ENCODE measurements around the gene OBP2A. TPM values are rescaled to one million over a fixed set of nuclear protein-coding genes. Genes with fewer than 3 reads are reported as not detected.
"Not testable (repeated sequence)": the region's sequence is repeated elsewhere in the genome, so short reads cannot be mapped to it uniquely, and the experiment has no call there.

OBP2A gene
- total RNA-seq, 1 donor from 2014 or later = not detected

GRCh38 chr9:135508211-135508820 lies 37.6 kb upstream of the OBP2A start:
- peaks cover 15% of the 10 kb centered on the region for H3K4me1 Mint-ChIP-seq
- no peak for TF ChIP-seq CTCF (conservative IDR thresholded peaks at IDR 0.05)
- H3K9me3 Mint-ChIP-seq = peaks cover 7% of the 10 kb centered on the region
- H3K27me3 Mint-ChIP-seq (ENCODE audit: low read depth) = no peaks in the 10 kb centered on the region
- peaks cover 10% of the 10 kb centered on the region for H3K36me3 Mint-ChIP-seq (ENCODE audit: low read depth)
- H3K27ac Mint-ChIP-seq (ENCODE audit: unreplicated experiment) = no peak overlapping the region
- no peak overlapping the region for H3K4me3 Mint-ChIP-seq
- DNase-seq (ENCODE audit: low read depth, low spot score) = no peak

GRCh38 chr9:135509458-135509857 lies 36.5 kb upstream of the OBP2A start:
- peaks cover 7% of the 10 kb centered on the region for H3K9me3 Mint-ChIP-seq
- no peaks in the 10 kb centered on the region for H3K27me3 Mint-ChIP-seq (ENCODE audit: low read depth)
- DNase-seq (ENCODE audit: low read depth, low spot score) = no peak
- no peak overlapping the region for H3K27ac Mint-ChIP-seq (ENCODE audit: unreplicated experiment)
- H3K4me1 Mint-ChIP-seq = peaks cover 14% of the 10 kb centered on the region
- no peak for TF ChIP-seq CTCF (conservative IDR thresholded peaks at IDR 0.05)
- no peak overlapping the region for H3K4me3 Mint-ChIP-seq
- H3K36me3 Mint-ChIP-seq (ENCODE audit: low read depth) = peaks cover 9% of the 10 kb centered on the region

- Mint-ChIP-seq H3K27me3 (ENCODE audit: low read depth) (no peaks in the 10 kb centered on the region), H3K27ac (ENCODE audit: unreplicated experiment) (peak overlapping the region; percentile 4), H3K4me3 (no peak overlapping the region), H3K4me1 (peaks cover 13% of the 10 kb centered on the region), H3K9me3 (peaks cover 7% of the 10 kb centered on the region), H3K36me3 (ENCODE audit: low read depth) (peaks cover 6% of the 10 kb centered on the region)
- TF ChIP-seq CTCF (conservative IDR thresholded peaks at IDR 0.05) = no peak
- no peak for DNase-seq (ENCODE audit: low read depth, low spot score)
Observed at GRCh38 chr9:135512241-135512603, 33.7 kb upstream of the OBP2A start.

- Mint-ChIP-seq H3K27me3 (ENCODE audit: low read depth) (no peaks in the 10 kb centered on the region), H3K4me3 (no peak overlapping the region), H3K4me1 (peaks cover 17% of the 10 kb centered on the region), H3K9me3 (peaks cover 7% of the 10 kb centered on the region), H3K27ac (ENCODE audit: unreplicated experiment) (no peak overlapping the region), H3K36me3 (ENCODE audit: low read depth) (peaks cover 6% of the 10 kb centered on the region)
- no peak for TF ChIP-seq CTCF (conservative IDR thresholded peaks at IDR 0.05)
- DNase-seq (ENCODE audit: low read depth, low spot score) = no peak
Observed at GRCh38 chr9:135512904-135513303, 33.0 kb upstream of the OBP2A start.

GRCh38 chr9:135513351-135513846 lies 32.5 kb upstream of the OBP2A start:
- Mint-ChIP-seq H3K9me3 (peaks cover 7% of the 10 kb centered on the region), H3K4me3 (no peak overlapping the region), H3K27ac (ENCODE audit: unreplicated experiment) (no peak overlapping the region), H3K36me3 (ENCODE audit: low read depth) (peaks cover 6% of the 10 kb centered on the region), H3K27me3 (ENCODE audit: low read depth) (no peaks in the 10 kb centered on the region), H3K4me1 (peaks cover 21% of the 10 kb centered on the region)
- no peak for DNase-seq (ENCODE audit: low read depth, low spot score)
- no peak for TF ChIP-seq CTCF (conservative IDR thresholded peaks at IDR 0.05)

- not testable (repeated sequence) for DNase-seq (ENCODE audit: low read depth, low spot score); H3K9me3 Mint-ChIP-seq; H3K27ac Mint-ChIP-seq (ENCODE audit: unreplicated experiment); H3K4me3 Mint-ChIP-seq; H3K27me3 Mint-ChIP-seq (ENCODE audit: low read depth); H3K36me3 Mint-ChIP-seq (ENCODE audit: low read depth)
- peaks cover 23% of the 10 kb centered on the region for H3K4me1 Mint-ChIP-seq
Observed at GRCh38 chr9:135513906-135514305, 32.0 kb upstream of the OBP2A start.
